ENCODE measurements around the gene KAZN.

The KAZN gene

DNA sequence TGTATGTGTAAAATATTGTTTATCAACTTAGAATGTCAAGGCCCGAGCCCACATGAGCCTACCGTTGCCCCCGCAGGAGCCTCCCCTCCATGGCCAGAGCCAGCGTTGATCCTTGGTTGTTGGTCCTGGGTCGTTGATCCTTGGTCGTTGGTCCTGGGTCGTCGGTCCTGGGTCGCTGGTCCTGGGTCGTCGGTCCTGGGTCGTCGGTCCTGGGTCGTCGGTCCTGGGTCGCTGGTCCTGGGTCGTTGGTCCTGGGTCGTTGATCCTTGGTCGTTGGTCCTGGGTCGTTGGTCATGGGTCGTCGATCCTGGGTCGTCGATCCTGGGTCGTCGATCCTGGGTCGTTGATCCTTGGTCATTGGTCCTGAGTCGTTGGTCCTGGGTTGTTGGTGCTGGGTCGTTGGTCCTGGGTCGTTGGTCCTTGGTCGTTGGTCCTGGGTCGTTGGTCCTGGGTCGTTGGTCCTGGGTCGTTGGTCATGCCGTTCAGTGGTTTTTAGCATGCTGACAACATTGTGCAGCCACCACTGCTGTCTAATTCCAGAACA is 450.0 kb downstream of the KAZN start:
- DNase-seq = no peak

GRCh38 chr1:15049067-15049466 is 450.6 kb downstream of the KAZN start:
- no peak for DNase-seq

DNA sequence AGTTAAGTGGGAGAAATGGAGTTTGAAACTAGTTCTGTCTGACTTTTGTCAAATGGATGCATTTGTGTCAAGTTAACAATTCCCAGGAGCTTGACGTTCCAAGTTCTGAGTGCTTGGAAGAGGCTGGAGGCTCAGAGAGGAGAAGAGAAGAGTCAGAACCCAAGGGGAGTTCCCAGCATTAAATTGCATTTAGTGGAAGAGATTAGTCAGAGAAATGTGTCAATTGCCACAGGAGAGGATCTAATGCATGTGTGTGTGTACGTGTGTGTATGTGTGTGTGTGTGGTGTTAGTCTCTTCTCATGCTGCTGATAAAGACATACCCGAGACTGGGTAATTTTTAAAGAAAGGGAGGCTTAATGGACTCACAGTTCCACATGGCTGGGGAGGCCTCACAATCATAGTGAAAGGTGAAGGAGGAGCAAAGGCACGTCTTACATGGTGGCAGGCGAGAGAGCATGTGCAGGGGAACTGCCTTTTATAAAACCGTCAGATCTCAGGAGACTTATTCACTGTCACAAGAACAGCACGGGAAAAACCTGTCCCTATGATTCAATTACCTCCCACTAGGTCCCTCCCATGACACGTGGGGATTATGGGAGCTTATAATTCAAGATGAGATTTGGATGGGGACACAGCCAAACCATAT is 453.5 kb downstream of the KAZN start:
- no peak for DNase-seq

GRCh38 chr1:15053153-15053552 is 454.7 kb downstream of the KAZN start:
- no peak for DNase-seq

GRCh38 chr1:15055736-15056415 is 457.4 kb downstream of the KAZN start:
- no peak for DNase-seq

DNA sequence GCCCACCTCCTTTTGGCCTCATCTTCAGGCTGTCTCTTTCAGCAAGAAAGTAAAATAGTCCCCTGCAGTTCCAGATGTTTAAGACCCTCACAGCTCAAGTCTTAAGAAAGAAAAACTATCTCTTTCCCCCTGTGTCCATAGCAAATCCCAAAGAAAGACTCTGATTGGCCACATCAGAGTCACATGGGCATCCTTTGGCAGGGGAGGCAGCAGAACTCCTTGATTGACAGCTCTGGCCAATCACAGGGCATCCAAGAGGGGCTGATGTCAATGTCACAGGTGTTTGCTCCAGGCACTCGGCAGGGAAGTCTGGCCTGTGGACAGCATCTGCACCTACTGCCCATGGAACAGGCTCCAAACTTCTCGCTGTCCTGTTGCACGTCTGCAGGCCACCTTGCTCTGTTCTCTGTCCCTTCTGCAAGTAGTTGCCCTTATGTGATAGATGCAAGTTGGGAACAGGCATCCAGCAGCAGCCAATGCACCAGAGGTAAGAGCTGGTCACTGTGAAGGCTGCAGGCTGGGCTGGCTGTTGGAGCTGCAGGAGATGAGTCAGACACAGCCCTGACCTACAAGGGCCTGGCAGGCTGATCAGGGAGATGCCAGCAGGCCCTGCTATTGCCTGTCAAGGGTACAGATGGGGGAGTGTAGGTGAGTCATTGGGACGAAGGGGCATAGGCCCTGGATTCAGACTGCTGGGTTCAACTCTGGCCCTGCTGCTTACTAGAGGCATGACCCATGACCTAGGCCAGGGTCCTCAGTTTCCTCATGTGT is 458.2 kb downstream of the KAZN start:
- no peak for DNase-seq

DNA sequence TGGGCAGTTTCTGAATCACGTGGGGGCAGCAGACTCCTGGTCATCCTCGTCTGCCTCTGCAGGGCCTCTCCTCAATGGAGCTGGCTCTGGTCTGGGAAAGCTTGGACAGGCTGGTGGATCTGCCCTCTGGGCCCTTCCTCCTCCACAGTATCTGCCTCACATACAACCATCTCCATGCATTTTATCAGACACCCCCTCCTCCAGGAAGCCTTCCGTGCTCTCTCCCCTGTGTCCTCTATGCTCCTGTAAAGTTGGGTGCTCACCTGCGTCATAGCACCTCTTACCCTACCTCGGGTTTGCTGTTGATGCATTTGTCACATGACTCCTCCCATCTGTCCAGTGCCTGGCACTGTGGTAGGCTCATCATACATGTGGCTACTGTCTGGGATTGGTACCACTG is 459.3 kb downstream of the KAZN start:
- no peak for DNase-seq

DNA sequence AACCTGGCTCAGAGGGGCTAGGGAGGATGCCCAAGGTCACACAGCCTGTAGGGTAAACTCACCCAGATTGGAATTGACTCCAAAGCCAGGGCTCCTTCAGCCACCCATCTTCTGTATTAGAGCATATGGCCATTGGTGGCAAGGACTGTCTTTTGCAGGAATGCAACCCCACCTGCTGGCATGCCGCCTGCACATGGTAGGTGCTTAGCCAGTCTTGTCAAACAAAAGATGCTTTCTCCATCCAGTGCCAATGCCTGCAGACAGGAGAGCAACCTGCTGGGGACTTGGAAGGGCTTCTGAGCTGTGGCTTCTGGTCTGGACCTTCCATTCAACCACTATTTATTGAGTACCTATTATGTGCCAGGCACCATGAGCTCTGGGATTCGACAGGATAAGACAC is 459.8 kb downstream of the KAZN start:
- DNase-seq = no peak

- no peak for DNase-seq
Observed at GRCh38 chr1:15060104-15060503, 461.6 kb downstream of the KAZN start.

DNA sequence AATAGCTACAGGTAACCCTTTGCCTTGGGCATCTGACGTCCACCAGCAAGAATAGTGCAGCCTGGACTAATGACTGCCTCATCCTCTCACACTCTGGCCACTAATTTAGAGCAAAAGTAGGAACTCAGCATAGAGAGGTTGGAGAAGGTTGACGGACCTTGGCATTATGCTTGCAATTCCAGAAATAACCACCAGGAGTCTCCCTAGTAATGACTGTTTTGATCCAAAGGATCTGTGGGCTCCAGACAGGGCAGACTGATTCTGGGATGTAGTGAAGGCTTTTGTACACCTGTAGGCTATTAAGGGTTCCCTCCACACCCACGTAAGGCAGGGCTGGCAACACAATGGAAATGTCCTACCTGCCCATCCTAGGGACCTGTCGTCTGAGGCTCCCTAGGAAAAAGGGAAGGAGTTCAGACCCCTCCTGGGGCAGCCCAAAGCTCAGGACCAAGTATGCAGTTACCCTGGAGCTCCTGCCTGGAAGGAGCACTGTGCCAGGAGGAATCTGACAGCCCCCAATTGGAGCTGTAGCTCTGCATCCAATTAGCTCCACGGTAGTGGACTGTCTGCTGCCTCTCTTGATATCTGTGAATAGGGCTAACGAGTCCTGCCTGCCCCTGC is 464.1 kb downstream of the KAZN start:
- no peak for DNase-seq

DNA sequence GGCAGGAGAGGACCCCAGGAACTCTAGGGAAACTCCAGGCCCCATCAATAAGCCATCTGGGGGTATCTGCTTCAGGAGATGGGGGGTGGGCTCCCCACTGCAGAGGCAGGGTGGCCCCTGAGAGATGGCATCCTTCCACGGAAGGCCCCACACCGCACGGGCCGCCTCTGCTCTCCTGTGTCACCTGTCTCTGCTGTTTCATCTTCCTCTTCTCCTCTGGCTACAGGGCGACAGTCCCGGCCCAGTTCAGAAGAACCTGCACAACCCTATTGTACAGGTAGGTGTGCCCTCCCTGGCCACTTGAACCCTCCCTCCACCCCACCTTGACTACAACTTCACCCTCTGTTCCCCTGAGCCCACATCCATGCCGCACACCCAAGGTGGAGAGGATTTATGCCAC is 464.9 kb downstream of the KAZN start:
- no peak for DNase-seq

- DNase-seq = no peak
Observed at GRCh38 chr1:15063783-15064182, 465.3 kb downstream of the KAZN start.

DNA sequence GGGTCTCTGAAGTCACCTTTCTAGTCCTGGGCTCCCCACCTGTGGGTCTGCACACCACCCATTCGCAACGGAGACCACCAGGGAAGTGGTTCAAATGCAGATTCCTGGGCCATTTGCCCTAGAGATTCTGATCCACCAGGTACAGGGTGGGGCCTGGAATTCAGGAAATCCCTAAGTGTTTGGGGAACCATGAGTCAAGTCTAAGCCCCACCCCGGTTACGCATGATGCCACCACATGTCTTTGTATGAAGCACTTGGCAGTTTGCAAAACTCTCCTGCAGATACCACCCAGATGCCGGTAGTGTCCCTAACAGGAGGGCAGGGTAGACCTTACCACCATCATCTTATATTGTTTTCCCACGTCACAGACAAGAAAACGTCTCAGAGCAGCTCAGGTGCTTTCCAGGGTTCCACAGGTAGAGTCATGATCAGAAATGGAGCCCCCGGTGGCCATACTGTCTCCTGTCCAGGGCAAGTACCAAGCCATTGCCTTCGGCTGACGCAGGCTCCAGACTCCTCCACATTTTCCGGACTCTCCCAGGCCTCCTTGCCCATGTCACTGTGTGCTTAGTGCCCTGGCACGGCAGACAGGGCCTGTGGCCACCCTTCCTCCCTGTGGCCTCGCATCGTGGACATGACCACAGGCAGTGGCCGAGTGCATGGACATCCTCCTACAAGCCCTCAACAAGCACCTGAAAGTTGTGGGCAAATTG is 465.9 kb downstream of the KAZN start:
- no peak for DNase-seq

- DNase-seq = no peak
Observed at GRCh38 chr1:15065291-15065690, 466.8 kb downstream of the KAZN start.

- no peak for DNase-seq
Observed at GRCh38 chr1:15065736-15066135, 467.3 kb downstream of the KAZN start.

DNA sequence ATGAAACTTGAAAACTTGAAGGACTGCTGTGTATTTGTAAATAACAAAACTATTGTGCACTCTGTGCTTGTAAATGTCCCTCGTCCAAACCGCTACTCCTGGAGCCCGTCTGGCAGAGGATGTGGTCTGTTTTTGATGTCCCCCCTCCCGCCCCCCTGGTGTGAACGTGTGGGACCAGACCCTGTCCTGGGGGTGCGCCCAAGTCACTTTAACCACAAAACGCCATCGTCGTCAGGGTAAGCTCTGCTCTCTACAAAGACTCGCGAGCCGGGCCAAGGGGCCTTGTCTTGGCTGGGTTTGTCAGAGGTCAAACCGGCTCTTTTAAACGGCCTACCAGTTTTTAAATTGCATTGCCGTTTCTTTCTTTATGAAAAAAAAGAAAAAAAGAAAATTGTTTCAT is 467.7 kb downstream of the KAZN start:
- DNase-seq = no peak

GRCh38 chr1:15067148-15067547 is 468.7 kb downstream of the KAZN start:
- DNase-seq = no peak

GRCh38 chr1:15068152-15068551 is 469.7 kb downstream of the KAZN start:
- no peak for DNase-seq

DNA sequence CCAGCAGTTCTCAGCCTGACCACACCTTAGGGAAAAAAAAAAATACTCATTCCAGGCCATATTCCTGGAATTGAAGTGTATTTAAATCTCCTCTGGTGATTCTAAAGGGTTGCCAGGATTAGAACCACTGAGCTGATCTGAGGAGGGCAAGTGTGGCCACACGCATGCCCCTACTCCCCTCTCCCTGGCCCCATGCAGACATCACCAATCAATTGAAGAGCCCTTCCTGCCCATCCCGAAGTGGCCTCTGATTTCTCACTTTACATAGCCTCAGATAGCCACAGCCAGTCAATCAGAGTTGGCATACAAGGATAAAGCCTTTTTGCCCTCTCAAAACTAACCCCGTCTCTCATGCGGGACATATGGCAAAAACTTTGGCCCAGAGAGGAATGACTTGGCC is 470.5 kb downstream of the KAZN start:
- no peak for DNase-seq

DNA sequence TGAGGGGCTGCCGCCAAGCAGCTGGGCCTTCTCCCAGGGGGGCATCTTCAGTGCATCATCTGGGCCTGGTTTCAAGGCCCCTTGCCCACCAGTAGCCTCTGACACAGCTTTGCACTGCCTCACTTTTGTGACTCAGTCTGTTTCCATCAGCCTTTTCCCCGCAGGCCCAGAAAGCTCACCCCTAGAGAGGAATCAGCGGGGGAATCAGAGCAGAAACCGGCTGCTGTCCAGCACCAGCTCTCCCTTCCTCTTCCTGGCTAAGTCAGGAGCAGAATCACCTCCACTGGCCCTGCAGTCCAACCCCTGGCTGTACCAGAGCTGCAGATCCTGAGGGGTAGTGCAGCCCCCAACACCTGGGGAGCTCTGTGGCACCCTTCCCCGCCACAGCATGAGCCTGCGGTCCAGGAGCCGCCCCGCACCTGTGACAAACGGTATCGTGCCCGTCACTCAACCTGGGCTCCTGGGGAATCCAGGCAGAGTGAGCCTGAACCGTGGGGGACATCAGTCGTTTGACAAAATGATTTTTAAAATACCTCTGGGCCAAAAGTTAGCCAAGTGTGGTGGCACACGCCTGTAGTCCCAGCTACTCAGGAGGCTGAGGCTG is 471.8 kb downstream of the KAZN start:
- no peak for DNase-seq

- DNase-seq = no peak
Observed at GRCh38 chr1:15071936-15072335, 473.5 kb downstream of the KAZN start.

- DNase-seq = no peak
Observed at GRCh38 chr1:15073799-15074308, 475.4 kb downstream of the KAZN start.
